Activated naive CD4-positive, alpha-beta T cell treated with anti-CD3 and anti-CD28 coated beads, Interleukin-2, amount 50 U/mL, for 16 hours (primary cell): Measurements from ENCODE around the gene GAPVD1.
"Not testable (repeated sequence)": the region's sequence is repeated elsewhere in the genome, so short reads cannot be mapped to it uniquely, and the experiment has no call there.

ENCODE experiments used
- DNase-seq: peaks from one replicate; pipeline ENCODE4 v3.0.0-alpha.2; 2020

Gene GAPVD1

DNA sequence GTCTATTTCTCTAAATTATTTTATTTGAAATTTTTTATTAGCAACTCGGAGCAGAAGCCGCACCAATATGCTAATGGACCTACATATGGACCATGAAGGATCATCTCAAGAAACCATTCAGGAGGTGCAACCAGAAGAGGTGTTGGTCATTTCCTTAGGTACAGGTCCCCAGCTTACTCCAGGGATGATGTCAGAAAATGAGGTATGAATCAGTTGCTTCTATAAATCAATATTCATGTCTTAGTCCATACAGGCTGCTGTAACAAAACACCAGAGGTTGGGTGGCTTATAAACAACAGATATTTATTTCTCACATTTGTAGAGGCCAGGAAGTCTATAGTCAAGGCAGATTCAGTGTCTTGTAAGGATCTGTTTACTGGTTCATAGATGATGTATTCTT, 50.8 kb downstream of the GAPVD1 start:
- no peak for DNase-seq

- DNase-seq, result not testable (repeated sequence)
These were observed 54.7 kb downstream of the GAPVD1 start for GRCh38 chr9:125316359-125316758.

- DNase-seq, result no peak
These were observed 56.1 kb downstream of the GAPVD1 start for GRCh38 chr9:125317704-125318103.

- DNase-seq, result no peak
These were observed 59.9 kb downstream of the GAPVD1 start for GRCh38 chr9:125321496-125321895.

GRCh38 chr9:125323615-125324014, 62.0 kb downstream of the GAPVD1 start:
- no peak for DNase-seq

- no peak for DNase-seq
These were observed 64.2 kb downstream of the GAPVD1 start for GRCh38 chr9:125325826-125326225.

GRCh38 chr9:125329978-125330377, 68.4 kb downstream of the GAPVD1 start:
- no peak for DNase-seq

GRCh38 chr9:125330587-125330986, 69.0 kb downstream of the GAPVD1 start:
- DNase-seq, result no peak

DNA sequence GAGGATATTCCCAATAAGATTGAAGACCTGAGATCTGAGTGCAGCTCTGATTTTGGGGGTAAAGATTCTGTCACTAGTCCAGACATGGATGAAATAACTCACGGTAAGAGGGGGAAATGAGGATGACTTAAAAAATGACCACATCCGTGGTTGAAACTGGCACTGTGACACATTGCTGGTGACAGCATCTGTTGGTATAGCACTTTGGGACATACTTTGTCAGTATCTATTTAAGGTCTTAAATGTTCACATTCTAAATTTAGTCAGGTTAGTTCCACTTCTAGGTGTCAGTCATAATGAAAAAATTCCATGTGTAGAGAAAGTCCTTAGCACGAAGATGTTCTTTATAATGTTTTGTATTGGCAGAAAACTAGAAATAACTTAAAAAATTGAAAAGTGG, 70.9 kb downstream of the GAPVD1 start:
- DNase-seq, result no peak

GRCh38 chr9:125337236-125337635, 75.6 kb downstream of the GAPVD1 start:
- no peak for DNase-seq

- DNase-seq, result no peak
These were observed 77.3 kb downstream of the GAPVD1 start for GRCh38 chr9:125338929-125339328.

DNA sequence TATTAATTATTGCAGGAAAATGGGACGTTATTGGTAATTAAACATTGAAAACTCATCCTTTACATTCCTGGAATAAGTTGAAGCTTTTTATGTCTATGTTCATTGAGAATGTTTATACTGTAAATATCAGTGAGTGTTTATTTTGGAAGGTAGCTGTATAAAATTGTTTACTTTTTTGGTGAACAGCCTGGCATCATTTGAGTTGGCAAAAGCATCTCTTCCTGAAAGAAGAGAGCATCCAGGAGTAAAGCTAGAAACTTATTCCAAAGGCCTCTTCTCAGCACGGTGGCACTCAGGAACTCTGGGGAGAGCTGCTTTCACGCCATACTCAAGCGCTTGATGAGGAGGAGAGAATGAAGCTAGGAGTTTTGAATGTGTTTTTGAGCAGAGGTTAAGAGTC, 79.9 kb downstream of the GAPVD1 start:
- no peak for DNase-seq

DNA sequence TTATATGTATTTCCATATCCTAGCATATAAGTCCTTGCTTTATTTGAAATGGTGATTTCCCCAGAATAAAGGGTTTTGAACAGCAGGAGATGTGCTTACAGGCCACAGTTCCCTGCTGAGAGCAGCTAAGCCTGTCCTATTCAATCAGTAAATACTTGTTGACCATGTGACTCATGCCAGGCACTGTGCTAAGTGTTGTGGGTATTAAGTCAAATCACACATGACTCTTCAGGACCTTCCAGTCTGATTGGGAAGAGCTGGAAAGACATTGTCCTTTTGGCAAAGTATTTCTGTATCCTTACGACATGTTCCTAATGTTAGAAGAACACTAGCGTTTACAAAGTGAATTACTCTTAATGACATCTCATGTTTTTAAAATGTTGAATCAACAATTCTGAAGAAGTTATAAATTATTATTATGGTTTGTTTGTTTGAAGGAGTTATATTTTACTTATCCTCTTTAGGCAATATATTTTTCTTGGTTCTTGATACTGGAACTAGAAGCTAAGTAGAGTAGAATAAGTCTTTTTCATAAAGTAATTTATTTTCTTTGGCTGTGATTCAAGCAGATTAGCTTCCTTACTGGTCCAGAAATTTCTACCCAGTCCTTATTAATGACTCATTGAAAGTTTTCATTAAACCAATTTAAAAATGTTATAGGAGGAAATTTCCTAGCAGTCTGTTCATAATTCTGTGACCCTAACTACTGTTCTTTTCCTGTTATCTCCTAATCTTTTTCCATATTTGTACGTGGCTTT, 82.1 kb downstream of the GAPVD1 start:
- no peak for DNase-seq

DNA sequence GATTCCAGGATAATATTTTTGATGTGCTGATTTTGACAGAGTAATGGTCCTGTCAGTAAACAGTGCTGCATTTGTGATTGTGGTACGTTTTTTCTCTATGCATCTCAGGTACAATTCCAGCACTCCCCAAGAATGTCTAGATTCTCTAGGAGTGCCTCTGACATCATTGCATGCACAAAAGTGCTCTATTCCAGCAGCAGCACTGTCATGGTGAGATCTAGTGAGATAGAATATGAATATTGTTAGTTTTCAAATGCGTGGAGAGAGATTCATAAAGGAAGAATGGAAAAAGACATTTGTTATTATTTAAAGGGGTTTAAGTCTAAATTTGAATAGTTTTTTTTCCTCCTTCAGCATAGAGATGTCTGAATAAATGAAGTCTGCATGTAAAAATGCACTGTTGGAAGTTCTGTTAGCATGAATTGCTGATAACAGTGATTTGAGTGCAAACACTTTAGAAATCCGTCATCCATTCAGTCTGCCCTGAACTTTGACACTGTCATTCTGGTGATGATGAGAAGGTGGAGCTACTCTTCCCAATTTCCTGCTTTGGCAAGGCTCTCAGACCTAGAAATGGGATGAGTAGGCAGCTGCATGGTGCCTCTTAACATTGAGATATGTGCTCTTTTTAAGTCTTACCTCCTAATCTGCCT, 84.6 kb downstream of the GAPVD1 start:
- no peak for DNase-seq

DNA sequence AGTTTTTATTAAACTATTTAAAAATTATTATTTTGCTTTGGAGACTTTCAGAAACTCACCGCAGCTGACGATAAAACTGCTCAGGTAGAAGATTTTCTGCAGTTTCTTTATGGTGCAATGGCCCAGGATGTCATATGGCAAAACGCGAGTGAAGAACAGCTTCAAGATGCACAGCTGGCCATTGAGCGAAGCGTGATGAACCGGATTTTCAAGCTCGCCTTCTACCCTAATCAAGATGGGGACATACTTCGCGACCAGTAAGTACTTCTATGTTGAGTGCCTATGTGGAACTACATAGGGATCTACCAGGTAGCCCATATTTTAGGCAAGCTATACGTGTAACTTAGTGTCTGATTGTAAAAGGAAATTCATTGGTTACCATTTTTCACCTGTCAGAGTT, 94.0 kb downstream of the GAPVD1 start:
- no peak for DNase-seq

GRCh38 chr9:125356032-125356431, 94.4 kb downstream of the GAPVD1 start:
- DNase-seq, result no peak

DNA sequence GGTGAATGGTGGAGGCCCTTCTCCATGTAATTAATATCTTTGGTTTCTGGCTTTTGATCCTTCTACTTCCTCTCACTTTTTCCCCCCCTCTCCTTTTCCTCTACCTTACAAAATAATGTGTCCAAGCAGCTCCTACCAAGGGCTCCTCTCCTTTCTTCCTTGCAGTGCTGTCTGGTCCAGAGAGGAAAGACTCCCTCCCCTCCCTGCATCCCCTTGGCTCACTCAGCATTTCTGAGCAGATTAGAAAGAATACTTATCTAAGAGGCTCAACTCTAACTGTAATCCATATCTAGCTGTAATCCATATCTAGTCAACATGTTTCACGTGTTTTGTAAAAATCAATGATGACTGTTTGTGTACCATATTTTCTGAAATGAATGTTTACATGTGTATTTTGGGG, 97.4 kb downstream of the GAPVD1 start:
- DNase-seq, result no peak

GRCh38 chr9:125360601-125361000, 99.0 kb downstream of the GAPVD1 start:
- DNase-seq, result no peak

DNA sequence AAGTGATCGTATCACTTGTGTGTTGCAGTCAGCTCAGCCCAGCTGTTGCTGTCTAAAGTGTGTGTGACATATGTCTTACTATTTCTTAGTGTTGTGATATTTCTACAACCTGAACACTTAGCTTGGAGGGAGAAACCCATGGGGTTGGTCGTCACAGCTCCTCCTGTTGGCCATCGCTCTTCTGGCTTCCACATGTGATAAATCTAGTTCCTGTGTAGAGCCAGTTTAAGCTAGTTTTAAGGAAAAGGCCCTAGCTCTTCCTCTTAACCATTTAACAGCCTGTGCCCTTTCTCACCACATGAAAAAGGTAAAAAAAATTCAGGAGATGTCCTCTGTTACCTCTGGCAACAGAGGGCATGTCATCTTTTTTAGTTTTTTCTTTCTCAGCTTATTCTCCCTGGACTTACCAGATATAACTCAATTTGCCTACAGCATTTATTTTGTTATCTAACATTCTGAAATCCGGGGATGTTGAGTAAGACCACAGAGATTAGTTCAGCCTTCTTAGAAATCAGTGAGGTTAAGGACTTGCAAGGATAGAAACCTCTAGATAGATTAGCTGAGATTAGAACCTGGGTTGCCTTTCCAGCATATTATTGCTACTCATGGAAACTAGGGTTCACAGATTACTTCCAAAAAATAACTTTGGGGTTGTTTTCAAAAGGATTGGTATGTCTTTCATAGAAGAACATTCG, 100.4 kb downstream of the GAPVD1 start:
- DNase-seq, result no peak

DNA sequence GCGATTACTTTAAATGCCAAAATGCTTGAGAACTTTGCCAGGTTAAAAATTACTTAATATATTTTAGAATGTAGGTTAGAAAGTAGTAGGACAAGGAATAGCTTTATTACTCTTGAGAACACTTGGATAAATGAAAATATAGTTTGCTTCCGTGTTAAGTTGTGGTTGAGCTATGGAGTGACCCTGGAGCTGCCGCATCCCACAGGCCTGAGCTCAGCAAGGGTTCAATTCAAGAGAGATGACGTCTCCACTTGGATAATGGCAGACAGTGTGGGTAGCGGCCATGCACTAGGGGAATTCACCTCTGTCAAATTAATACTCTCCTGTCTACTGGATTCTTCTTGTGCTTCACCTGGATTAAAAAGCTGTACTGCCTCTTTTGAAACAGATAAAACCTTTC, 105.0 kb downstream of the GAPVD1 start:
- DNase-seq, result no peak

DNA sequence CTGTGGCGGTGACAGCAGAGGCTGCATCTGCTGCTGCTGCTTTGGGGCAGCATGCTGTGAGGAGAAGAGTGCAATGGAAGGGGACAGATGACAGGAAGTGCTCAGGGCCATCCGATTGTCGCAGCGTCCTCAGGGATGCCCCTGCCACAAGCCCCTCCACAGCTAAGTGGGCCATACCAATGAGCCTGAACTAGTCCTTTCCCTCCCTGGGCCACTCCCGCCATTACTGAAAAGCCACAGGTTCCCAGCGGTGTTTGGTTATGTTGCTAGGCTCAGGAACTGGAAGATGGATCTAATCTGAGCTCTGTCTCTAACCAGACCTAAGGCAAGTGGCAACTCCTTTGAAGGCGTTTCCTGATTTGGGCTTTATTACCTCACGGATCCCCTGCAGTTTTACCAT, 109.2 kb downstream of the GAPVD1 start:
- DNase-seq, result no peak

- DNase-seq, result no peak
These were observed 111.0 kb downstream of the GAPVD1 start for GRCh38 chr9:125372441-125373226.
